ENCODE data around the gene DPH3.
A peak's percentile ranks its signal among the peaks of the same experiment; 100 is the strongest.
"Not testable (repeated sequence)": the region's sequence is repeated elsewhere in the genome, so short reads cannot be mapped to it uniquely, and the experiment has no call there.

DPH3 gene

GRCh38 chr3:16264708-16265454 lies at the start of gene DPH3, which contains the start of gene OXNAD1:
Gene DPH3 (minus strand): TSS chr3:16264943. CDS start chr3:16264876, 67 bp downstream.
Gene OXNAD1 (plus strand): TSS chr3:16265212. CDS start chr3:16270953, 5,741 bp downstream.
- TF ChIP-seq CTCF (conservative IDR thresholded peaks at IDR 0.05; ENCODE audit: low read depth, low read length): no peak
- peak within 1 kb of the TSS; percentile 82 for H3K4me3 ChIP-seq (ENCODE audit: low read length)
- peak; percentile 98 for DNase-seq (ENCODE audit: low read depth)

- DNase-seq (ENCODE audit: low read depth): no peak
- no peak for TF ChIP-seq CTCF (conservative IDR thresholded peaks at IDR 0.05; ENCODE audit: low read depth, low read length)
- no peak overlapping the region for H3K4me3 ChIP-seq (ENCODE audit: low read length)
Observed at GRCh38 chr3:16313886-16314645, 49.3 kb upstream of the DPH3 start.

- no peak for TF ChIP-seq CTCF (conservative IDR thresholded peaks at IDR 0.05; ENCODE audit: low read depth, low read length)
- no peak overlapping the region for H3K4me3 ChIP-seq (ENCODE audit: low read length)
- DNase-seq (ENCODE audit: low read depth): no peak
Observed at GRCh38 chr3:16311960-16312451, 47.3 kb upstream of the DPH3 start.

GRCh38 chr3:16310486-16310885 lies 45.7 kb upstream of the DPH3 start:
- not testable (repeated sequence) for DNase-seq (ENCODE audit: low read depth); H3K4me3 ChIP-seq (ENCODE audit: low read length)

GRCh38 chr3:16309558-16309957 lies 44.8 kb upstream of the DPH3 start:
- DNase-seq (ENCODE audit: low read depth): no peak
- no peak for TF ChIP-seq CTCF (conservative IDR thresholded peaks at IDR 0.05; ENCODE audit: low read depth, low read length)
- no peak overlapping the region for H3K4me3 ChIP-seq (ENCODE audit: low read length)

GRCh38 chr3:16308727-16309126 lies 44.0 kb upstream of the DPH3 start:
- no peak for TF ChIP-seq CTCF (conservative IDR thresholded peaks at IDR 0.05; ENCODE audit: low read depth, low read length)
- DNase-seq (ENCODE audit: low read depth): no peak
- H3K4me3 ChIP-seq (ENCODE audit: low read length): no peak overlapping the region

GRCh38 chr3:16307832-16308531 lies 43.2 kb upstream of the DPH3 start:
- no peak for DNase-seq (ENCODE audit: low read depth)
- H3K4me3 ChIP-seq (ENCODE audit: low read length): no peak overlapping the region
- no peak for TF ChIP-seq CTCF (conservative IDR thresholded peaks at IDR 0.05; ENCODE audit: low read depth, low read length)
